NCI-H446 (cell line): ENCODE results near the gene TMEM222.
A peak's percentile ranks its signal among the peaks of the same experiment; 100 is the strongest.
"Not testable (repeated sequence)": the region's sequence is repeated elsewhere in the genome, so short reads cannot be mapped to it uniquely, and the experiment has no call there.

Experiments
- DNase-seq, 2 experiments: peaks; one replicate each; lab custom pipeline; 2025; lab: John Stamatoyannopoulos, UW

The TMEM222 gene, protein sequence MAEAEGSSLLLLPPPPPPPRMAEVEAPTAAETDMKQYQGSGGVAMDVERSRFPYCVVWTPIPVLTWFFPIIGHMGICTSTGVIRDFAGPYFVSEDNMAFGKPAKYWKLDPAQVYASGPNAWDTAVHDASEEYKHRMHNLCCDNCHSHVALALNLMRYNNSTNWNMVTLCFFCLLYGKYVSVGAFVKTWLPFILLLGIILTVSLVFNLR

DNA sequence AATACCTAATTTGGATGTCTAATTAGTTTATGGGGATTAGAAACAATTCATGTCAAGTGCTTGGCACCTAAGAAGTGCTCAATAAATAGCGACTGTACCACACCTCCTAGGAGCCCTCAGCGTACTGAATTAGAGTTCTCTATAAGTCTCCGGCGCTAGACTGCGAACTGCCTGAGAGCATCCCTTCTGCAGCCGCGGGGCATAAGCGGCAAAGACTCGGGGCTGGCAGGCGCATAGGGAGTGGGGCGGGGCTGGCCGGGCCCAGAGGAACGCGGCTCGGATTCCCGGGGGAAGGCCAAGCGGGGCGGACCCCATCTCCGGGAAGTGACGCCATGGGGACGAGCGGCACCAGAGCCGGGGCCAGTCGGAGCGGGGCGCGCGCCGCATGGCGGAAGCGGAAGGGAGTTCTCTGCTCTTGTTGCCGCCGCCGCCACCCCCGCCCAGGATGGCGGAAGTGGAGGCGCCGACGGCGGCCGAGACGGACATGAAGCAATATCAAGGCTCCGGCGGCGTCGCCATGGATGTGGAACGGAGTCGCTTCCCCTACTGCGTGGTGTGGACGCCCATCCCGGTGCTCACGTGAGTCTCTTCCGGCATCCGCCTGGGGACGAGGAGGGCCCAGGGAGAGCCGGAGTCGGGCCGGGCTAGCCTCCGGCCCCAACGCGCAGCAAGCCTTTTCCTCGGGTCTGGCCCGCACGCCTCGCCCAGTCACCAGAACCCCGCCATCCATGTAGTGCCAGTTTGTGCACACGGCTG lies at the start of gene TMEM222:
Gene TMEM222 (plus strand): TSS at position 351 of the 756 bp plus-strand sequence. CDS start 35 bp downstream, at position 386.
- peak; percentile 94 to 98 for DNase-seq

DNA sequence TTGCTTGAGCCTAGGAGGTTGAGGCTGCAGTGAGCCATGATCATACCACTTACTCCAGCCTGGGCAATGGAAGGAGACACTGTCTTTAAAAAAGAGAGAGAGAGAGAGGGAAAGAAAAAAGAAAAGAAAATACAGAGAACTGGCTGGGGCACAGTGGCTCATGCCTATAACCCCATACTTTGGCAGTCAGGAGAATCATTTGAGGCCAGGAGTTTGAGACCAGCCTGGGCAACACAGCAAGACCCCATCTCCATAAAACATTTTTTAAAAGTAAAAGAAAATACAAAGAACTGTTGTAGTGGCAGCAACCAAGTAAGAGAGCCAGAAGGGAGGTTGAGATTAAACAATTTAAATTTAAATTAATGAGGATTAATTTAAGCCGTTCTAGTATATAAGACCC lies 47.8 kb upstream of the TMEM222 start:
- DNase-seq = no peak

DNA sequence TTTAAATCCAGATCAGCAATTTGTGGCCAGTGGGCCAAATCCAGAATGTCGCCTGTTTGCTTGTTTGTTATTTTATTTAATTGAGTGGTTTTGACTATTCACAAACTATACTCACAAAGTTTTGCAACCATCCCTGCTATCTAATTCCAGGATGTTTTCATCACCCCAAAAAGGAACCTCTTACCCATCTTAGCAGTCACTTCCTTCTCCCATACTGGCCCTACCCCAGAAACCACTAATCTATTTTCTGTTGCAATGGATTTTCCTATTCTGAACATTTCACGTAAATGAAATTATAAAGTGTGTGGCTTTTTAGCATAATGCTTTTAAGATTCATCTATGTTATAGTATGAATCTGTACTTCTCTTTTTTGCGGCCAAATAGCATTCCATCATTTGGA lies 46.3 kb upstream of the TMEM222 start:
- no peak for DNase-seq

DNA sequence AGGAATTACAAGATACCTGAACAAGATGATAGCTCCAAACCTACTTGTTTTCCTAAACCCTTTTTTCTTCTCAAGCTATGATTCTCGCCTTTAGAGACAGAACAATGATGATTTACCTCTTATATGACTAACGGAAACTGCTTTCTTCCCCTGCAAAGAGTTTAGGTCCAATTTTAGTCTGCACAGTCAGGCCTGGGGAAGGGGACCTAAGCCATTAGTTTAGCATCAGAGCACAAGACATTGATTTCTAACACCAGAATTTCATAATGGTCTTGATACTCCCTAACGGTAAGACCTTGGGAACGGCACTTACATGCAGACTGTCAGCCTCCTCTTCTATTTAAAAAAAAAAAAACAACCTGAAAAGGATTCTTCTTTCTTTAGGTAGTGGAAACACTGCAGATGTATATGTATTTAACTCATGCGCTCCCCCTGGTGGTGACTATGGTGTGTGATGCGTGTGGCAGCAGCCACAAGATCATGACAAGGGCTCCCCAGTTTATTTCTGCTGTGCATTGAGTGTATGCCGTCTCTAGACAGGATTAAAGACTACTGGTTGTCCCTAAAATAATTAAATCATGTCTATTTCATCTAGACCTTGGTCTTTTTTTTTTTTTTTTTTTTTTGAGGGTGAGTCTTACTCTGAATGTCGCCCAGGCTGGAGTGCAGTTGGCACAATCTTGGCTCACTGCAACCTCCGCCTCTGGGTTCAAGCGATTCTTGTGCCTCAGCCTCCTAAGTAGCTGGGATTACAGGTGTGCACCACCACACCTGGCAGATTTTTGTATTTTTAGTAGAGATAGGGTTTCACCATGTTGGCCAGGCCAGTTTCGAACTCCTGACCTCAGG lies 37.3 kb upstream of the TMEM222 start:
- DNase-seq = peak; percentile 48 to 81

DNA sequence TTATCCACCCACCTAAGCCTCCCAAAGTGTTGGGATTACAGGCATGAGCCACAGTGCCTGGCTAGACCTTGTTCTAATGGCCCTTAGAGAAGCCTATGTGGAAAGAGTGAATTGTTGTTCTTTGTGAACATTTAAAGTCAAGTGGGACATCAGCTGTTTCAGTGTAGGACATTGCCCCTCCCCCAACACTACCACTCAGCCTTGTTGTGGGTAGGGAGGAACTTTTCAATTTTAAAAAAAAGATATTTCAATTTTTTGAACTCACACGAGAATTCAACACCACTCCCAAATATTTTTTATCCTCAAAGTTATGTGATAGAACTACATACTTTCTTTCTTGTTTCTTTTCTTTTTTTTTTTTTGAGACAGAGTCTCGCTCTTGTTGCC lies 36.7 kb upstream of the TMEM222 start:
- DNase-seq = no peak

DNA sequence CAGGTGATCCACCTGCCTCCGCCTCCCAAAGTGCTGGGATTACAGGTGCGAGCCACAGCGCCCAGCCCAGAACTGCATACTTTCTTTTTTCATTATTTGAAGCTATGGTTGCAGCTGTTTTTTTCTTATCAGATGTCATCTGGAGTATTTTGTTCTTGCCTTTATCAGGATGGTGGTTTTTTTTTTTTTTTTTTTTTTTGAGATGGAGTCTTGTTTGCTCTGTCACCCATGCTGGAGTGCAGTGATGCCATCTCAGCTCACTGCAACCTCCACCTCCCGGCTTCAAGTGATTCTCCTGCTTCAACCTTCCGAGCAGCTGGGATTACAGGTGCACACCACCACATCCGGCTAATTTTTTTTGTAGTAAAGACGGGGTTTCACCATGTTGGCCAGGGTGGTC lies 36.1 kb upstream of the TMEM222 start:
- DNase-seq = not testable (repeated sequence)

DNA sequence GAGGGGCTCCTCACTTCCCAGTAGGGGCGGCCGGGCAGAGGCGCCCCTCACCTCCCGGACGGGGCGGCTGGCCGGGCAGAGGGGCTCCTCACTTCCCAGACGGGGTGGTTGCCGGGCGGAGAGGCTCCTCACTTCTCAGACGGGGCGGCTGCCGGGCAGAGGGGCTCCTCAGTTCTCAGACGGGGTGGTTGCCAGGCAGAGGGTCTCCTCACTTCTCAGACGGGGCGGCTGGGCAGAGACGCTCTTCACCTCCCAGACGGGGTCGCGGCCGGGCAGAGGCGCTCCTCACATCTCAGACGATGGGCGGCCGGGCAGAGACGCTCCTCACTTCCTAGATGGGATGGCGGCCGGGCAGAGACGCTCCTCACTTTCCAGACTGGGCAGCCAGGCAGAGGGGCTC lies 32.8 kb upstream of the TMEM222 start:
- not testable (repeated sequence) for DNase-seq

DNA sequence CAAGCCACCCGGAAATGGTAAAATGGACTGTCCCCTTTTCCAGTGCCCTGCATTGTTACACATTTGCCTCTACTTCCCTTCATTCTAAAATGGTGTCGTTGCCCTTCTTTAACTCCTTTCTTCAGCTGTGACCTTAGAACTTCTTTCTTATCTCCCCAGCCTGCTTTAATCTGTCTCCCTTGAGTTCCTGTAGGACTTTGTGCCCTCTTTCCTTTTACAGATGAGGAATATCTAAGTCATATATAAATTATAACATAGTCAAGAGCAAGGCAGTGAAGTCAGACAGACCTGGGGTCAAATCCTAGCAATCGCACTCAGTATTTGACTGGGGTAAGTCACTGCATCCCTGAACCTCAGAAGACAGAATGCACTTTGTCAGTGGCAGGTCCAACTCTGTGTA lies 31.4 kb upstream of the TMEM222 start:
- DNase-seq = no peak

DNA sequence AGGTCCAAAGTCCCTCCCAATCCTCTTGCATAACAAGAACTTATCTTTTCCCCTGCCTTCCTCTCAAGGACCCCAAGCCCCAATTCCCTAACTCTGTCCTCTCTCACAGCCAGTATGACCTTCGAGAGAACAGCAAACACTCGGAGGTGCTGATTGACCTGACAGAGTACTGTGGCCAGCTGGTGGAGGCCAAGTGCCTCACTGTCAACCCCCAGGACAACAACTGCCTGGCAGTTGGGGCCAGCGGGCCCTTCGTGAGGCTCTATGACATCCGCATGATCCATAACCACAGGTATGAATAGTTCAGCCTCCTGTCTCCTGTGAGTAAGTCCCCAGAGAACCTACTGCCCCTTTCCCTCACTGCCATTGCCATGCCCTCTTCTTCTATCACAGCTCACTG lies 29.9 kb upstream of the TMEM222 start:
- no peak for DNase-seq

DNA sequence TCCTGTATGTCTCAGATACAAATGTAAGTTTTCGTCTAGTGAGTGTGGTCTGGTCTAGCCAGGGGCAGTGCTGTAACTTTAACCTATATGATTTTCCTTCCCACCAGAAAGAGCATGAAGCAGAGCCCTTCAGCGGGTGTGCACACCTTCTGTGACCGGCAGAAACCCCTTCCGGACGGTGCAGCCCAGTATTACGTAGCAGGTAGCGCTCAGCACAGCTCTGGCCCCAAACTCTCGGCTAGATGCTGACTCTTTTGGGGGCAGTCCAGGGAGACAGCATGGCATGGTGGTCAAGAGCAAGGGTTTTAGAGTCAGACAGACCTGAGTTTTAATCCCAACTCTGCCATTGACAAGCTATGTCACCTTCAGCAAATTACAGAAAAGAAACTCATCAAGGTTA lies 28.0 kb upstream of the TMEM222 start:
- DNase-seq = no peak

DNA sequence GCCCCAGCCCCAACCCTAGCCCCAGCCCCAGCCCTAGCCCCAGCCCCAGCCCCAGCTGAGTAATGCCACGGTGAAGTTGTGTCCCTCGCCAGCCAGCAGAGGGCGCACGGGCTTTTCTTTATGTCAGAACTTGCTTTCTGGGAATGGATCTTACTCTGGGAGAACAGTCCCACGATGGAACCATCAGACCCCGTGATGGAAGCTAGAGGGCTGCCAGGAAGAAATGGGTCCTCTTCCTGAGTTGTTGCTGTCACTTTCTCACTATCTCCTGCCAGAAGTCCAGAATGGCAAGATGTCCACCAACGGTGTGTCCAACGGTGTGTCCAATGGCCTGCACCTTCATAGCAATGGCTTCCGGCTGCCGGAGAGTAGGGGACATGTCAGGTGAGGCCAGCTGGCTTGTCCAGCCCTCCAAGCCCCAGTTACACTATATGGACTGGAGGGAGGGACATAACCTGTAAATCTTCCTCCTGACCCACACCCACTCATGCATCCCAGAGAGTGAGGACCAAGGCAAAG lies 25.1 kb upstream of the TMEM222 start:
- DNase-seq = peak; percentile 57 to 85

DNA sequence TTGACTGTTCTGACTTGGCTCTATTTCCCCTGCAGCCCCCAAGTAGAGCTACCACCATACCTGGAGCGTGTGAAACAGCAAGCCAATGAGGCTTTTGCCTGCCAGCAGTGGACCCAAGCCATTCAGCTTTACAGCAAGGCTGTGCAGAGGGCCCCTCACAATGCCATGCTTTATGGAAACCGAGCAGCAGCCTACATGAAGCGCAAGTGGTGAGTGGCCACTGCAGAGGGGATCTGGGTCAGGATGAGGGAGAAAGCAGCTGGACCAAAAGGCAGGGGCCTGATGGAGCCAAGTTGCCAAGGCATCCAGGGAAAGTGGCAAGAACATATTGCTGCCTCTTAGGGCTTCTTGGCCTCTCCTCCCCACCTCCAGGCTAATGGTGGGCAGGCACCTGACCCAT lies 24.1 kb upstream of the TMEM222 start:
- DNase-seq = peak in 1 of 2 experiments; percentile 32

DNA sequence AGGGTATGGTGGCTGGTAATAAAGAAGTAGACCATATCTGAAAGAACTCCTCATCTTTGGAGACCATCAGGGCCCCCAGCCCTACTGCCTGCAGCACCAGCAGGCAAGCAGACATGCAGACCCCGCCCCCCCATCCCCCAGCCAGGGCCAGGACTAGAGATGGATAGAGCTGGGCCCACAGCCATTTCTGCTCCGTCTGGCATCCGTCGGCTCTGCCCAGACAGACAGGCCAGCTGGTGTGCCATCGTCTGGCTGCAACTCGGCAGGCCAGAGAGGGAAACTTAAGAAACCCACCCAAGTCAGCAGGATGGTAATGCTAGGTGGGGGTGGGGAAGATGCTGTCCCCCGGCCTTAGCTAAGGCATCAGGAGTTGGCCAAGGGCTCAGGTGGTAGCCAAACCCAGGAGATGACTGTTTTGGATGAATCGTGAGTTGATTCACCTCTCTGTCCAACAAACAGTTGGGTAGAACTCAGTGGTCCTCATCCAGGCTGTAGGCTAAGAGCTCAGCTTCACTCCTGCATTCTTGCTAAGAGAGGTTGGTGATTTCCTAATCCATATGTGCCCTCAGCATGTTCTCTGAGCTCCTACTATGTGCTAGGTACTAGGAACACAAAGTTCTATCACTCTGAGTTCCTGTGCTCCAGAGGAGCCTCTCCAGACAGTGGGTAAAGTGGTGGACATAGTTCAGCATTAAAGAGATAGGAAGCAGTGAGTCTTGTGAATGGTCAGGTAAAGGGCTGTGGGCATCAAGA lies 23.2 kb upstream of the TMEM222 start:
- peak; percentile 71 to 89 for DNase-seq

DNA sequence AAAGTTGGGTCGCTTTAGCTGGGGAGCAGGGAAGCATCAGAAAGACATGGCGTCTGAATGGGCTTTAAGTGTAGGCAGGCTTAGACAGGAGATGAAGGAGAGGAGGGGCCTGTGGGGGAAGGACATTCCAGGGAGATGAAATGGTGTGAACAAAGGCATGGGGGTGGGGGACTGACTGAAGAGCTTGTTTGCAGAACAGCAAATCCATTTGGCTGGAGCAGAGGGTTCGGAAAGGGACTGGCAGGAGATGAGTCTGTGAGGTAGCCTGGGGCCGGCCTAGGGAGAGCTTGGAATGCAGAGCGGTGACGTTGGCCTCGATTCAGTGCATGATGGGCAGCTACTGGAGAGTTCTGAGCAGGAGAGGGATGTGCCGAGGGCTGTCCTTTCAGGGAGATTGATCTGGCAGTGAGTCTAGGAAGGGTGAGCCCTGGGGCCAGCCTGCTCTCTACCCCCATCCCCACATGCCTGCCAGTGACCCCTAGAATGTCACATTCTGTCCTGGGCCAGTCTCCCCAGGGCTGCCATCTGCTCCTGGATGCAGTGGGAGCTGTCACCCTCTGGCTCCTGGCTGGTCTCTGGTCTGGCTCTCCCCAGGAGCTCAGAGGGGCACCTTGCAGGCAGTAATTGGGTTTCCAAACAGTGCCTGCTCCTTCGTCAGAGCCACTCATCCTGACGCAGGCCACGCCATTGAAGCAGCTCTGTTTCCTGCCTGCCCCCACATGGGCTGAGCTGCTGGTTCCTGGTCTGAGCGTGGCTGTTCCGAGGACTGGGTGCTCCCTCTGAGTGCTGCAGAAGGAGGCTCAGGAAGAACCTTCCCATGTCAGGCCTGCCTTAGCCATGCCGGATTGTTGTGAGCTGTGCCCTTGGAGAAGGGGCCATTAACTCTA lies 22.3 kb upstream of the TMEM222 start:
- peak; percentile 97 to 98 for DNase-seq

DNA sequence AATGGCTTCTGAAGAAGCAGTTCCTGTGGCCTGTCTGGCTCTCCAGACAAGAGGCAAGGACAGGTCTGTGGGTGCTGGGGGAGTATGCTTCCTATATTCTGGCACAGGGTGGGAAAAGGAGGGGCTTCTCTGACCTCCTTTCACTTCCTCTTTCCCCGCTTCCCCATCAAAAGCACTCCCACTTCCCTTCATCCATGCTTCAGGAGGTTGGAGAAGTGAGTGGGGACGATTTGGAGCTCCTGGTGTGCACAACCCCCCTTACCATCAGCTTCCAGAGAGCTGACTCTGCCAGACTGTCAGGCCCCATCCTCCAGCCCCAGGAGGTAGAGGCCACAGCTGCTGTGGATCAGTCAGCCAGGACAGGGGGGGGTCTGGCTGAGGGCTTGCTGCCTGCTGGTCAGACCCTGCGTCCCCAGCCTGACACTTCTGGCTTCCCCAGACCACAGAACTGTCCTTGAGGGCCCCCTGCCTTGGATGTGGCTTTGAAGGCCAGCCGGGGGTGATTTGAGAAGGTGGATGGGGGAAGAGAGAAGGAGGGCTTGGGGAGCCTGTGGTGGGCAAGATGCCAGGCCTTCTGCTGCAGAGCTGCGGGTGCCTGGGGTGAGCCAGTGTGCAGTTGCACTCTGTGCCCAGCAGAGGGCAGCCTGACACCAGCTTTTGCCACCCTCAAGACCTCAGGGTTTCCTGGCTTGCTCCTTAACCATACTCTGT lies 21.5 kb upstream of the TMEM222 start:
- peak; percentile 95 to 97 for DNase-seq

DNA sequence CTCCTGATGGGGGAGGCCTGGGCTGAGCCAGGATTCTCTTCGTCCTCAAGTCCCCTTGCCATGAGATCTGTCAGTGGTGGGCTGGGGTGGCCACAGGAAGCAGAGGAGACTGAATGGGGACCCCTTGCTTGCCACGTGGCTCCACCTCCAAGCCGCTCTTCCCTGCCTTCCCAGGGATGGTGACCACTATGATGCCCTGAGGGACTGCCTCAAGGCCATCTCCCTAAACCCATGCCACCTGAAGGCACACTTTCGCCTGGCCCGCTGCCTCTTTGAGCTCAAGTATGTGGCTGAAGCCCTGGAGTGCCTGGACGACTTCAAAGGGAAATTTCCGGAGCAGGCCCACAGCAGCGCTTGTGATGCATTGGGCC lies 20.9 kb upstream of the TMEM222 start:
- DNase-seq = peak in 1 of 2 experiments; percentile 62

DNA sequence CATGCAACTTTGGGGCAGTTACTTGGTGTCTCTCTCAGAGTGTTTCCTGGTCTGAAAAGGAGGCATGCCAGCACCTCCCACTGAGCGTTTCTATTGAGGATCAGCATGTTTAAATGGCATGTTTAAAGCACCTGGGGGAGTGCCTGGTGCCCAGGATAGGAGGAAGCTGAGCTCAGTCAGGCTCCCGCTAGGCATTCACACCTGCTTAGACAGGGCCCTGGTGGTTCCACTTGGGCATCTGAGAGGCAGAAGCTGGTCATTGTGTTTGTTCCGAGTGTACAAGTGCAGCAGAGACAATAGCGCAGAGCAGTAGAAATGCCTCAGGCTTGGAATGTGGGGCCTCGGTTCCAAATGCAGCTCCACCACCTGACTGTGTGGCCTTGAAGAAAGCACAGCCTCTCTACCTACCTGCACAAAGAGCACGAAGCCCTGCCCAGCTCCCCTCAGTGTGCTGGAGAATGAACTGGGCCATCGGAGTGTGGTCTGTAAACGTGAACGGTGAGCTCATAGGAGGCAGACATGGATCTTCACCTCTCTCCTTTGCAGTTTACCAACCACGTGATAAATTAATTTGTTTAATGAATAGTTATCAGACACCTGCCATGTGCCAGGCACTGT lies 20.3 kb upstream of the TMEM222 start:
- DNase-seq = peak in 1 of 2 experiments; percentile 49

DNA sequence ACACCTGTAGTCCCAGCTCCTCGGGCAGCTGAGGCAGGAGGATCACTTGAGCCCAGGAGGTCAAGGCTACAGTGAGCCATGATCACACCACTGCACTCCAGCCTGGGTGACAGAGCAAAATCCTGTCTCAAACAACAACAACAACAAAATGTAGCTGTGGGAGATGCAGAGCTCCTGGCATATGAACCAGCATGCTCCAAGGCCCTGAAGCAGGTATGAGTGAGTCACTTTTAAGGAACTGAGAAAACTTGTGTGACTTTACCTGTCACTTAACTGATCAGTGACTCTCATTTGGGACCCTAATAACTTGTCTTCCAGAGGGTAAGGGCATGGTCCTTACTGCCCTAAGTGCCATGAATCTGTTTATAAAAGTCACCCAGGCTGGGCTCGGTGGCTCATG lies 19.4 kb upstream of the TMEM222 start:
- no peak for DNase-seq

DNA sequence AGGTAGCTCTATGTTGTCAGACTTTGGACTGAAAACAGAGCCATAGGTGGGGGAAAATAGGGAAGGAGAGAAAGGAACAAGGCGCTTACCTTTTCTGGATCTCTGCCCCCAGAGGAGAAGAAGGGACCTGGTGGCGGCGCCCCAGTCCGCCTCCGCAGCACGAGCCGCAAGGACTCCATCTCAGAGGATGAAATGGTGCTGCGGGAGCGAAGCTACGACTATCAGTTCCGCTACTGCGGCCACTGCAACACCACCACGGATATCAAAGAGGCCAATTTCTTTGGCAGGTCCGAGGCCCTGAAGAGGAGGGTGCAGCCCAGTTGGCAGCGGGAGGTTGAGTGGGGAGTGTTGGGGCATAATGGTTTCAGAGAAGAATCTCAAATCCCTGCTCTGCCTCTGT lies 18.5 kb upstream of the TMEM222 start:
- DNase-seq = no peak

DNA sequence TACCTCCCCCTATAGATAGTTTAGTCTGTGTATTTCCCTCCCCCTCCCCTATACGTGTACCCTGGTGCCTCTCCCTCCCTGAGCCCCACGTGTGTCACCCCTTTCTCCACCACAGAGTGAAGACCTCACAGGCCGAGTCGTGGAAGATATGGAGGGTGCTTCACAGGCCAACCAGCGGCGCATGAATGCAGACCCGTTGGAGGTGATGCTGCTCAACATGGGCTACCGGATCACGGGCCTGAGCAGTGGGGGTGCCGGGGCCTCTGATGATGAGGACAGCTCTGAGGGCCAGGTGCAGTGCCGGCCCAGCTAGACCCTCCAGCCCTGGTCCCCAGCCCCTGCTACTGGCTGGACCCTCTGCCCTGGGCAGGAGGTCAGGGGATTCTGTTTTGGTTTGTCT lies 15.9 kb upstream of the TMEM222 start:
- no peak for DNase-seq
